Activated CD8-positive, alpha-beta memory T cell treated with anti-CD3 and anti-CD28 coated beads for 36 hours (primary cell): Measurements from ENCODE around the gene PKN1. TPM values are rescaled to one million over a fixed set of nuclear protein-coding genes. Genes with fewer than 3 reads are reported as not detected.

Experiments used
- CTCF ChIA-PET: fragments of 350-600 bp; sonication (Branson Sonifier 250); formaldehyde crosslinking; loops from one replicate; lab custom pipeline; 2021; ENCODE audit warnings: antibody characterized with exemption; lab: Charles Lee
- POLR2A ChIA-PET: fragments of 350-600 bp; sonication (Branson Sonifier 250); formaldehyde crosslinking; loops from one replicate; lab custom pipeline; 2021; ENCODE audit warnings: antibody characterized with exemption; lab: Charles Lee
- total RNA-seq, 2 experiments: library from RNA; stranded (reverse); gene quantifications; one replicate each; pipeline ENCODE4 v1.2.3, GENCODE V29; 2021

The PKN1 gene
- total RNA-seq, 2 experiments from 2014 or later: 171 to 180 TPM

DNA sequence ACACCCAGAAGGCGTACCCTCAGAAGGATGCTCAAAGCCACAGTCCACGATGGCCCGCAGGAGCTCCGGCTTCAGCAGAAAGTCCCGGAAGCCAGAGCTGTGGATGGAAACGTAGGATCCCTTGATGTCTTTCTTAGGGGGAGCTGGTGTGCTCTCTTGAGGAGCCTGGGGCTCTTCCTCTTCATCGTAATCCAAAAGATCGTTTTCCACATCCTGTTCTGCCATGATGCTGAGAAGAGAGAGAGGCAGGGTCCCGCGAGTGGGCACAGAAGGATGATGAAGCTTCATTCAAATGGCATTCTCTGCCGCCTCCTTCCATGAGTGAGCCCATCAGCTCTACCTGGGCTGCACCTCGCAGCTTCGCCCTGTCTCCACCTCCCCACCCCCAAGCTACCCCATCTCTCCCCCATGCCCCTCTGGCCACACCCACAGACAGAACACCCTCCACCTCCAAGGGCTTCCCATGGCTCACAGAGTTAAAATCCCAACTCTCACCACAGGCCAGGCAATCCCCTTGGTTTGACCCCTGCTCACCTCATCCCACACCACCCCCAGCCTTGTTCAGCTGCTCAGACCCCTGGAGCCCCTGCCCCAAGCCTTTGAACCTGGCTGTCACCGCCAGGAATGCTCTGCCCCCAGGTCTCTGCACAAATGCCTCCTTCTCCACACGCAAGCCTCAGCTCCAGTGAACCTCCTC, 20.0 kb upstream of the PKN1 start:
- POLR2A ChIA-PET: interaction anchor here (0.6 kb wide), 1 partner anchor 14 kb away, joined by 5 read pairs; no protein-coding TSS in a partner anchor
- CTCF ChIA-PET: interaction anchor here (1.4 to 2.9 kb wide), 2 partner anchors 51 to 65 kb away, joined by 4 to 9 read pairs; no protein-coding TSS in a partner anchor

GRCh38 chr19:14413693-14414181, 19.4 kb upstream of the PKN1 start:
- CTCF ChIA-PET: interaction anchor here (0.5 to 2.9 kb wide), 6 partner anchors 7 to 610 kb away, joined by 3 to 9 read pairs (median 4); partner anchors contain the start of gene ASF1B
- POLR2A ChIA-PET: interaction anchor here (0.6 kb wide), 1 partner anchor 261 kb away, joined by 9 read pairs; no protein-coding TSS in a partner anchor

- CTCF ChIA-PET: interaction anchor here (0.6 to 2.9 kb wide), 8 partner anchors 9 to 412 kb away, joined by 3 to 9 read pairs (median 3); partner anchors contain the start of gene ASF1B
These were observed 18.0 kb upstream of the PKN1 start for GRCh38 chr19:14414926-14415690.

DNA sequence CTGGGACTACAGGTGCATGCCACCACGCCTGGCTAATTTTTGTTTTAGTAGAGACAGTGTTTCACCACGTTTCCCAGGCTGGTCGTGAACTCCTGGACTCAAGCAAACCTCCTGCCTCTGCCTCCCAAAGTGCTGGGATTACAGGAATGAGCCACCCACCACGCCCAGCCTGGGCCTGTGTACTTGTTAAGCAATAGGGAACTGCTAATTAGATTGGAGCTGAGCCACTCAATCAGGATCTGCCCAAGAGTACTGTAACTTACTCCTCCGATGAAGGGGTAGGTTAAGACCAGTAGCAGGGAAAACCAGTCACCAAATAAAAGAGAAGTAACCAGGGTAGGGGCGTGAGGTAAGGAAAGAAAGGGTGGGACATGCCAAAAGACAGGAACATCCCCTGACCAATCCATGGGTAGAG, 16.3 kb upstream of the PKN1 start:
- POLR2A ChIA-PET: interaction anchor here (0.6 to 1.2 kb wide), 3 partner anchors 15 to 119 kb away, joined by 3 to 4 read pairs (median 4); no protein-coding TSS in a partner anchor

More at GRCh38 chr19:14414926-14415690, 18.0 kb upstream of the PKN1 start:
- POLR2A ChIA-PET: interaction anchor here (0.6 to 1.2 kb wide), 6 partner anchors 10 to 54 kb away, joined by 3 to 8 read pairs (median 4); no protein-coding TSS in a partner anchor

DNA sequence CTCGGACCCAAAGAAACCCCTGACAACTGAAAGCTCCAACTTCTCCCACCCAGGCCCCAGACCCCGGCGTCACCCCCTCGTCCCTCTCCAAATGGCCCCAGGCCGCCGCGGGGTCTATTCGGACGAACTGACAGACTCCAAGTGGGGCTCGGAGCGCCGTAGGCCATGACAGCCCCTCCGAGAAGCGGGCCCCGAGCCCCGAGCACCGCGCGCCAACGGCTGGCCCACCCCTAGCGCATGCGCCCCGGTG, 14.3 kb upstream of the PKN1 start:
- POLR2A ChIA-PET: interaction anchor here (0.6 to 1.6 kb wide), 4 partner anchors 14 to 63 kb away, joined by 4 to 19 read pairs (median 4); partner anchors contain the start of genes ADGRE5 and PKN1
- CTCF ChIA-PET: interaction anchor here (1.3 kb wide), 1 partner anchor 34 kb away, joined by 3 read pairs; no protein-coding TSS in a partner anchor

More for the DNA sequence above, 16.3 kb upstream of the PKN1 start:
- CTCF ChIA-PET: interaction anchor here (1.3 kb wide), 1 partner anchor 63 kb away, joined by 5 read pairs; no protein-coding TSS in a partner anchor

- POLR2A ChIA-PET: interaction anchor here (1.1 to 1.6 kb wide), 3 partner anchors 13 to 63 kb away, joined by 3 to 4 read pairs (median 4); partner anchors contain the start of gene PKN1
These were observed 13.8 kb upstream of the PKN1 start, which contains the start of gene DDX39A for GRCh38 chr19:14419106-14419813. Gene DDX39A (minus strand): TSS chr19:14419341. CDS start chr19:14413220, 6,121 bp downstream.

GRCh38 chr19:14425696-14426138, 7.4 kb upstream of the PKN1 start:
- CTCF ChIA-PET: no interaction called here
- POLR2A ChIA-PET: no interaction called here

More at GRCh38 chr19:14419106-14419813, 13.8 kb upstream of the PKN1 start, which contains the start of gene DDX39A:
- CTCF ChIA-PET: interaction anchor here (0.9 to 2.3 kb wide), 8 partner anchors 10 to 347 kb away, joined by 3 to 14 read pairs (median 4); no protein-coding TSS in a partner anchor

GRCh38 chr19:14427461-14427860, 5.6 kb upstream of the PKN1 start:
- CTCF ChIA-PET: interaction anchor here (1.9 to 2.3 kb wide), 2 partner anchors 22 to 45 kb away, joined by 7 read pairs; no protein-coding TSS in a partner anchor
- POLR2A ChIA-PET: interaction anchor here (0.6 kb wide), 1 partner anchor 14 kb away, joined by 5 read pairs; no protein-coding TSS in a partner anchor

DNA sequence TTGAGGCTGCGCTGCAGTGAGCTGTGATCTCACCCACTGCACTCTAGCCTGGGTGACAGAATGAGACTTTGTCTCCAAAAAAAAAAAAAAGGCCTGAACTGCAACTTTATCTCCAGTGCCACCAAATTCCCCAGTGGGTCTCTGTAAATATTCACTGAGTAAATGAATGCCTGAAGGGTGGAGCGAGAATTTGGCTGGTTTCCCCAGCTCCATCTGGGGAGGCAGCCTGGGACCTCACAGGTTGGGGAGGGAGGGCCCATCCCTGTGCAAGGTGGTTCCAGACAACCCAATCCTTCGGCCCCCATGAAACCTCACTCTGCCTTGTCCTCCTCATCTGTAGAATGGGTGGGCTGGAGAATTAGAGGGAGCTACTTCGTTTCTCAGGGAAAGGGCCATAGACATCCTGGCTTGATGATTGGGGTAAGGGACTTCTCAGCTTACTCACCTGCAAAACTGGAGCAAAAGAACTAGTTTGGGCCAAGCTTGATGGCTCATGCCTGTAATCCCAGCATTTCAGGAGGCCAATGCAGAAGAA, 4.2 kb upstream of the PKN1 start:
- CTCF ChIA-PET: interaction anchor here (0.5 to 2.3 kb wide), 5 partner anchors 9 to 1607 kb away, joined by 3 to 7 read pairs (median 3); no protein-coding TSS in a partner anchor
- POLR2A ChIA-PET: no interaction called here

DNA sequence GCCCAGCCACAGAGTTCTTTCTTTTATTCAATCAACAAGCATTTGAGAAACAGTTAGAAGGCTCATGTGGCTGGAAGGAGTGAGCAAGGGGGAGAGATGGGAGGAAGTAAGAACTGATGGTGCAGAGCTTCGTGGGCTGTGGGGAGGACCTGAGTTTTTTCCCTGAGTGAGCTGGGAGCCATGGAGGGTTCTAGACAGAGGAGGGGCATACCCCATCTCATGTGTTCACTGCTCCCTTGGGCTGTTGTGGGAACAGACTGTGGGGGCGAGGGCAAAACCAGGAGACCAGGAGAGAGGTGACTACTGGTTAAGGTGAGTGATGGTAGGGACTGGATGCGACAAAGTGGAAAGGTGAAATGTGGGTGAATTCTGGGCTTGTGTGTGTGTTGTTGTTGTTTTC, 2.4 kb upstream of the PKN1 start:
- POLR2A ChIA-PET: no interaction called here
- CTCF ChIA-PET: interaction anchor here (0.9 to 2.5 kb wide), 5 partner anchors 10 to 52 kb away, joined by 3 to 24 read pairs (median 7); no protein-coding TSS in a partner anchor

GRCh38 chr19:14433554-14434501, 722 bp downstream of the PKN1 start:
- ChIA-PET CTCF (no interaction called here), POLR2A (interaction anchor here (0.6 kb wide), 1 partner anchor 12 kb away, joined by 3 read pairs; no protein-coding TSS in a partner anchor)

GRCh38 chr19:14434543-14435319, 1.6 kb downstream of the PKN1 start:
- POLR2A ChIA-PET: no interaction called here
- CTCF ChIA-PET: interaction anchor here (1.1 to 2.2 kb wide), 3 partner anchors 38 to 53 kb away, joined by 4 to 6 read pairs (median 4); no protein-coding TSS in a partner anchor

DNA sequence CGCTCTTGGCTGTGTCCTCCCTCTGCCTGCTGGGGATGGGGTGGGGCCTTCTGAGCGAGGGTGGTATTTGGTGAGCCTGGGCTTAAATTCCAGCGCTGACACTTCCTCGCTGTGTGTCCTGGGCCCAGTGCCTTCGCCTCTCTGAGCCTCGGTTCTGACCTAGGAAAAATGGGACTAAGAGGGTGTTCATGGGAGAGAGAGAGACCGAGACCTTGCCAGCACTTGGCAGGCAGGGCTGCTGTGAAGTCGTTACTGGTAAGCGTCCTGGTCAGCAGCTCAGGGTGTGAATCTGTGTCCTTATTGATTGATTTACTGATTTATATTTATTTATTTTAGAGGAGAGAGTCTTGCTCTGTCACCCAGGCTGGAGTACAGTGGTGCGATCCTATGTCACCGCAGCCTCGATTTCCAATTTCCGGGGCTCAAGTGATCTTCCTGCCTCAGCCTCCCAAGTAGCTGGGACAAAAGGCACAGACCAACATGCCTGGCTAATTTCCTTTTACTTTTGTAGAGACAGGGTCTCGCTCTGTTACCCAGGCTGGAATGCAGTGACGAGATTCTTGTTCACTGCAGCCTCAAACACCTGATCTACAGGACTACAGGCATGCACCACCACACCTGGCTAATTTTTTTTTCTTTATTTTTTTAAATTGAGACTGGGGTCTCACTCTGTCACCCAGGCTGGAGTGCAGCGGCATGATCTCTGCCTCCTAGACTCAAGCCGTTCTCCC, 2.4 kb downstream of the PKN1 start:
- ChIA-PET CTCF (interaction anchor here (0.8 to 2.2 kb wide), 4 partner anchors 37 to 52 kb away, joined by 3 to 6 read pairs (median 4); no protein-coding TSS in a partner anchor), POLR2A (no interaction called here)

- POLR2A ChIA-PET: interaction anchor here (0.5 to 0.7 kb wide), 2 partner anchors 16 to 356 kb away, joined by 3 to 5 read pairs; no protein-coding TSS in a partner anchor
- CTCF ChIA-PET: interaction anchor here (0.8 to 1.6 kb wide), 3 partner anchors 18 to 41 kb away, joined by 3 to 4 read pairs (median 3); no protein-coding TSS in a partner anchor
These were observed 4.6 kb downstream of the PKN1 start for GRCh38 chr19:14437578-14438140.
